K562 (cell line): ENCODE results near the gene FIZ1. TPM values are rescaled to one million over a fixed set of nuclear protein-coding genes. Genes with fewer than 3 reads are reported as not detected.

Experiments
- ASH1L ChIP-seq: fragments of 450-650 bp; IDR thresholded peaks from 2 replicates; pipeline ENCODE4 v1.6.1; 2018; ENCODE audit warnings: borderline replicate concordance, mild to moderate bottlenecking, low read depth; ENCODE audit not compliant: partially characterized antibody
- CREB1 ChIP-seq, 2 experiments: sonication (generic) in 1 of 2; formaldehyde crosslinking in 1 of 2; IDR thresholded peaks; 2 replicates each; pipeline versions ENCODE4 v1.6.1 to v1.8.0; 2012 to 2022; ENCODE audit warnings: inconsistent platforms in 1 of 2, mild to moderate bottlenecking in 1 of 2, missing genetic modification reagents in 1 of 2, moderate library complexity in 1 of 2
- ETS1 ChIP-seq: conservative IDR thresholded peaks from 2 replicates; pipeline ENCODE4 v1.6.1; 2011; ENCODE audit warnings: low read depth, mild to moderate bottlenecking, low read length; ENCODE audit not compliant: control insufficient read depth
- NFE2L1 ChIP-seq: fragments of 450-650 bp; IDR thresholded peaks from 2 replicates; pipeline ENCODE4 v1.6.1; 2016; ENCODE audit warnings: missing genetic modification characterization, low read depth, mild to moderate bottlenecking, missing compliant biosample characterization, moderate library complexity, borderline replicate concordance
- OTX1 ChIP-seq: fragments of 450-650 bp; formaldehyde crosslinking; IDR thresholded peaks from 2 replicates; pipeline ENCODE4 v1.4.0; 2022; ENCODE audit warnings: mild to moderate bottlenecking
- PTBP1 ChIP-seq: fragments of 200-400 bp; formaldehyde crosslinking; IDR thresholded peaks from 2 replicates; pipeline ENCODE4 v1.6.1; 2017; ENCODE audit warnings: low read depth, low read length
- PTRF ChIP-seq: fragments of 450-650 bp; IDR thresholded peaks from 2 replicates; pipeline ENCODE4 v1.6.1; 2016; ENCODE audit warnings: mild to moderate bottlenecking, missing genetic modification characterization, missing compliant biosample characterization
- RBM17 ChIP-seq: fragments of 200-400 bp; formaldehyde crosslinking; IDR thresholded peaks from 2 replicates; pipeline ENCODE4 v1.6.1; 2017; ENCODE audit warnings: low read depth, mild to moderate bottlenecking, low read length, borderline replicate concordance
- RBM39 ChIP-seq: fragments of 200-400 bp; formaldehyde crosslinking; optimal IDR thresholded peaks from 2 replicates; pipeline ENCODE3; 2018; ENCODE audit warnings: low read depth, low read length
- SIN3B ChIP-seq: fragments of 450-650 bp; IDR thresholded peaks from 2 replicates; pipeline ENCODE4 v1.6.1; 2017; ENCODE audit warnings: low read depth, mild to moderate bottlenecking, moderate library complexity
- SRSF7 ChIP-seq: fragments of 200-400 bp; formaldehyde crosslinking; optimal IDR thresholded peaks from 2 replicates; pipeline ENCODE3; 2017; ENCODE audit warnings: mild to moderate bottlenecking, low read depth, low read length
- TAL1 ChIP-seq: fragments of 450-650 bp; IDR thresholded peaks from 2 replicates; pipeline ENCODE4 v1.6.1; 2016; ENCODE audit warnings: mild to moderate bottlenecking
- TCF15 ChIP-seq: fragments of 250-450 bp; sonication (Bioruptor Pico); IDR thresholded peaks from 2 replicates; pipeline ENCODE4 v1.8.0; 2022; ENCODE audit warnings: moderate library complexity, mild to moderate bottlenecking, inconsistent platforms
- ZBTB40 ChIP-seq, 2 experiments: fragments of 450-650 bp in 1 of 2; sonication (generic) in 1 of 2; formaldehyde crosslinking in 1 of 2; IDR thresholded peaks; 2 replicates each; pipeline versions ENCODE4 v1.7.1 to v1.9.0; 2016 to 2022; ENCODE audit warnings: inconsistent platforms in 1 of 2, mild to moderate bottlenecking in 1 of 2, missing genetic modification reagents in 1 of 2
- ZNF143 ChIP-seq: sonication (generic); formaldehyde crosslinking; IDR thresholded peaks from 2 replicates; pipeline ENCODE4 v1.9.0; 2022; ENCODE audit warnings: mild to moderate bottlenecking, missing genetic modification reagents
- ZNF175 ChIP-seq: fragments of 200-800 bp; sonication (Bioruptor generic); IDR thresholded peaks from 2 replicates; pipeline ENCODE4 v1.6.1; 2016; ENCODE audit warnings: low read depth, mild to moderate bottlenecking, missing genetic modification characterization, missing compliant biosample characterization
- polyA plus RNA-seq, 8 experiments: library from polyadenylated mRNA; depleted of rRNA in 4 of 8; stranded (reverse) in 5 of 8; unstranded in 3 of 8; fragments of >200 nt; fragmentation: Nextera tagmentation in 2 of 8; fragmentation: Illumina TruSeq in 1 of 8; extraction: Ambion mirVana in 2 of 8; extraction: Trizol in 1 of 8; gene quantifications; 2 replicates each; pipeline versions ENCODE4 v1.2.1 to v1.2.3, GENCODE V29; 2011 to 2014; ENCODE audit warnings: inconsistent platforms in 1 of 8, missing spikeins in 1 of 8
- total RNA-seq, 7 experiments: library from RNA; depleted of rRNA in 6 of 7; stranded (reverse); fragments of >200 nt in 6 of 7; fragmentation: Illumina TruSeq in 2 of 7; extraction: Trizol in 2 of 7; gene quantifications; 2 replicates each; pipeline versions ENCODE4 v1.2.1 to v1.2.3, GENCODE V29; 2011 to 2021; ENCODE audit warnings: low replicate concordance in 1 of 7

FIZ1 gene
- total and polyA plus RNA-seq, 9 of the 15 experiments (the other 6 are each of a cell fraction or from before 2014, with no cell fraction given) = 0.79 to 17.5 (median 5.5) TPM

- TF ChIP-seq ZBTB40 (IDR thresholded peaks at IDR 0.05) = peak; percentile 79
- no peak for TF ChIP-seq ZBTB40 (CRISPR knock-in tag; IDR thresholded peaks at IDR 0.05)
- no peak for TF ChIP-seq RBM39
- TF ChIP-seq RBM17 = no peak
- no peak for TF ChIP-seq SRSF7
- TF ChIP-seq NFE2L1 (tag) = no peak
- TF ChIP-seq PTBP1 = no peak
- no peak for TF ChIP-seq ZNF143
- TF ChIP-seq TAL1 = no peak
- TF ChIP-seq TCF15 (CRISPR knock-in tag) = no peak
- TF ChIP-seq ZNF175 (CRISPR knock-in tag) = no peak
- TF ChIP-seq SIN3B = peak; percentile 59
- TF ChIP-seq OTX1 = peak; percentile 69; the same call in 1 of the 2 replicates
- TF ChIP-seq ETS1 = 0 out of 2 replicates have a peak, but pooled peaks have one; percentile 33
- no peak for TF ChIP-seq CREB1 (IDR thresholded peaks at IDR 0.05)
- no peak for TF ChIP-seq CREB1 (CRISPR knock-in tag; IDR thresholded peaks at IDR 0.05)
- TF ChIP-seq ASH1L = no peak
- TF ChIP-seq PTRF (tag) = no peak
These were observed 41.5 kb upstream of the FIZ1 start, which contains the start of gene ZNF580 (continued) for GRCh38 chr19:55640577-55641425.
